VCaP (cell line): Measurements from ENCODE around the gene NAPEPLD.

Source experiments
- H3K27ac ChIP-seq: fragments of 450-650 bp; 2 replicates; pipeline ENCODE4 v1.5.1; 2017
- CTCF ChIP-seq: fragments of 450-650 bp; conservative IDR thresholded peaks from 2 replicates; pipeline ENCODE4 v1.5.1; 2017; ENCODE audit warnings: mild to moderate bottlenecking, moderate library complexity

The NAPEPLD gene

GRCh38 chr7:103140061-103140460, 8.8 kb downstream of the NAPEPLD start:
- TF ChIP-seq CTCF: no peak
- no peak overlapping the region for H3K27ac ChIP-seq

GRCh38 chr7:103134836-103135554, 13.9 kb downstream of the NAPEPLD start:
- TF ChIP-seq CTCF: no peak
- peak overlapping the region; percentile 9; the same call in 1 of the 2 replicates for H3K27ac ChIP-seq

- TF ChIP-seq CTCF: no peak
- peak overlapping the region; percentile 18; the same call in 1 of the 2 replicates for H3K27ac ChIP-seq
Observed at GRCh38 chr7:103132995-103133688, 15.8 kb downstream of the NAPEPLD start.

- no peak; the same call in 1 of the 2 replicates for TF ChIP-seq CTCF
Observed at GRCh38 chr7:103130901-103131624, 17.8 kb downstream of the NAPEPLD start.

GRCh38 chr7:103129702-103130549, 19.0 kb downstream of the NAPEPLD start:
- peak overlapping the region; percentile 91 for H3K27ac ChIP-seq
- TF ChIP-seq CTCF: no peak

More at GRCh38 chr7:103130901-103131624, 17.8 kb downstream of the NAPEPLD start:
- peak overlapping the region; percentile 91 for H3K27ac ChIP-seq

- H3K27ac ChIP-seq: no peak overlapping the region; the same call in 1 of the 2 replicates
- no peak for TF ChIP-seq CTCF
Observed at GRCh38 chr7:103127006-103127405, 21.9 kb downstream of the NAPEPLD start.
